C4-2B (cell line): ENCODE results near the gene NBR1.
"Not testable (repeated sequence)": the region's sequence is repeated elsewhere in the genome, so short reads cannot be mapped to it uniquely, and the experiment has no call there.

Experiments
- CTCF ChIP-seq: fragments of 450-650 bp; conservative IDR thresholded peaks from 2 replicates; pipeline ENCODE4 v1.5.1; 2017; ENCODE audit warnings: mild to moderate bottlenecking
- ZFX ChIP-seq: fragments of 450-650 bp; IDR thresholded peaks from 2 replicates; pipeline ENCODE4 v1.6.1; 2017

- TF ChIP-seq CTCF, ZFX: not testable (repeated sequence)
Observed at GRCh38 chr17:43231205-43232020, 60.4 kb downstream of the NBR1 start.
